ENCODE data around the gene WDR72.

GRCh38 chr15:53511175-53511574, 248.3 kb downstream of the WDR72 start:
- TF ChIP-seq CTCF (conservative IDR thresholded peaks at IDR 0.05; ENCODE audit: low read length) = no peak
- no peak for TF ChIP-seq EZH2phosphoT487 (IDR thresholded peaks at IDR 0.05; ENCODE audit: borderline replicate concordance, low read depth, low read length)
